Esophagus (tissue), 2 donors: ENCODE data around the gene SPCS3. TPM values are rescaled to one million over a fixed set of nuclear protein-coding genes. Genes with fewer than 3 reads are reported as not detected.

Source experiments
- H3K27ac ChIP-seq, 2 donors: one replicate each; pipeline ENCODE4 v1.5.1; 2013; ENCODE audit warnings: low read depth in 2 of 2, mild to moderate bottlenecking in 2 of 2, inconsistent platforms in 1 of 2, low read length in 1 of 2, moderate library complexity in 1 of 2
- H3K27me3 ChIP-seq, 2 donors: one replicate each; pipeline ENCODE4 v1.6.1; 2013; ENCODE audit warnings: low read length in 2 of 2, control low read depth in 1 of 2, mild to moderate bottlenecking in 1 of 2; ENCODE audit not compliant: insufficient read depth in 2 of 2, control insufficient read depth in 1 of 2
- H3K36me3 ChIP-seq, 2 donors: one replicate each; pipeline ENCODE4 v1.6.1; 2013; ENCODE audit warnings: low read length in 1 of 2; ENCODE audit not compliant: control insufficient read depth in 2 of 2, insufficient read depth in 2 of 2
- H3K4me1 ChIP-seq, 2 donors: one replicate each; pipeline ENCODE4 v1.6.1; 2013; ENCODE audit warnings: low read length in 1 of 2; ENCODE audit not compliant: control insufficient read depth in 2 of 2, insufficient read depth in 2 of 2
- H3K4me3 ChIP-seq, 2 donors: one replicate each; pipeline ENCODE4 v1.5.1; 2013; ENCODE audit warnings: low read length in 2 of 2, mild to moderate bottlenecking in 2 of 2, low read depth in 1 of 2, moderate library complexity in 1 of 2
- H3K9me3 ChIP-seq, 2 donors: one replicate each; pipeline ENCODE4 v1.6.1; 2013; ENCODE audit warnings: mild to moderate bottlenecking in 2 of 2, low read depth in 1 of 2, low read length in 1 of 2, moderate library complexity in 1 of 2; ENCODE audit not compliant: control insufficient read depth in 2 of 2, insufficient read depth in 1 of 2
- WGBS, 2 donors: extraction: QIAGEN DNeasy Blood & Tissue Kit; methylation state at CpG; one replicate each; pipeline ENCODE4 v1.1.7; 2013; 5-methylcytosine and 5-hydroxymethylcytosine counted together
- polyA plus RNA-seq, 2 donors: library from polyadenylated mRNA; stranded (reverse); fragments of 200-250 nt; gene quantifications; one replicate each; pipeline ENCODE4 v1.2.3, GENCODE V29; 2013
- donor health status: healthy with polysubstance abuse.
- donor health status: Bipolar disorder and iron deficiency.

Gene SPCS3
- polyA plus RNA-seq, 2 donors = 16.7 to 19.7 TPM

DNA sequence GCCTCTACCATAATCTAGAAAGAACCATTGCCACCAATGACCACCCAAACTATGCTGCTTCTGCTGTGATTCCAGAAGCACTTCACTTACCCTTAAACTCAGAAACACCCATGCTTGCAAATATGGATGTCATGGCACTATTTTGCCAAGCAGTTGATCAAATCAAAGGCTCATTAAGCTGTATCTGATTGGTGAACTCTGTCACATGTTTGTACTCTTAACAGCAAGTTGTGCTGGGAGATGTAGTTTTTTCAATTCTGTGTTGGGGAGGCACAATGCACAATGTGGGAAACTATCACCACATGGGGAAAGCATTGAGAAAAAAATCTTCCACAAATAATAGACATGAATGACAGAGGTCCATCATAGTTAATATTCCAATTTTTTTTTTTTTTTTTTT, 19.2 kb upstream of the SPCS3 start:
- H3K4me1 ChIP-seq = no peaks in the 10 kb centered on the region

DNA sequence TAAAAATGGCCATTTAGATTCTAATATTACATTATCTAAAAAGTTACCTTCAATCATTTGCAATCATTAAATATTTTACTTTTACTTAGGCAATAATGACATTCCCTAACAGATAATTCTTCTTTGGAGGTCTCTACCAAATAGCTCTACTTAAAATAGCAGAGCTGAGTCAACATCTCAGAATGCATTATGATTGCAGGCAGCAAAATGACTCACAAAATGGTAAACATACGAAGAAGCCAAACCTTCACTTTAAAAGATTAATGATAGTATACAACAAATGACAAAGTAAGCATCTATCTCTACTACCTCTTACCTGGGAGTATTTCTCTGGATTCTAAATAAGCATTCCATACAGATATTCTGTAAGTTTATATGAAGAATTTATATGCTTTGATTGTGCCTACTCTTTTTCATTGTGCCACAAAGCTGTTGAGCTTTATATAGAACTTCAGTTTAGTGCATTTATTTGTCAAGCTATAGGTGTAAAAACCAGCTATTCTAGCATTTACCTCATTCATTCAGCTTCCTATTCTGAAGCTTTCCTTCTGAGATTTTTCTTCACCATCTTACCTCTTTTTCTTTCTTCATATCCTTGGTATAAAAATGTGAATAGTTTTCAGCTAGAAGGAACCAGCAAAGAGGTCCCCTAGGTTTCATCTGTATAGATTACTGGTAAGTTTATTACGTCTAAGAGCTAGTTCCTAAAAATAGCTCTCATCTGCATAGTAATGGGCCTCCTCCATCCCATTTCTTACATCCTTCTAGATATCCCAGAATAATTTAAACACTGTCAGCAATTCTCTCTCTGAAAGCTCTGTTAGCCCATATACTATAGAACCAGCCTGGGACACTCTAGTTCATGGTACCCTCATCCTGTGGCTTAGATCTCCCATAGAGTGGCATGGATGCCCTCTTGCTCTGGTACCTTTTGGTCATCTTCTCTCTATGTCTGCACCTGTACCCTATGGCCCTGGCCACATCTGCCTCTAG, 17.2 kb upstream of the SPCS3 start:
- no peak overlapping the region for H3K27ac ChIP-seq
- 41 to 48% methylated on average over 2 of the region's 2 CpGs for WGBS, 2 donors
- H3K9me3 ChIP-seq = no peaks in the 10 kb centered on the region
- no peaks in the 10 kb centered on the region for H3K4me1 ChIP-seq
- H3K36me3 ChIP-seq = no peaks in the 10 kb centered on the region
- H3K4me3 ChIP-seq = no peak overlapping the region
- H3K27me3 ChIP-seq = no peaks in the 10 kb centered on the region

More for the DNA sequence above, 19.2 kb upstream of the SPCS3 start:
- no peak overlapping the region for H3K4me3 ChIP-seq
- H3K27ac ChIP-seq = no peak overlapping the region
- no peaks in the 10 kb centered on the region for H3K27me3 ChIP-seq
- no peaks in the 10 kb centered on the region for H3K9me3 ChIP-seq
- no peaks in the 10 kb centered on the region for H3K36me3 ChIP-seq

DNA sequence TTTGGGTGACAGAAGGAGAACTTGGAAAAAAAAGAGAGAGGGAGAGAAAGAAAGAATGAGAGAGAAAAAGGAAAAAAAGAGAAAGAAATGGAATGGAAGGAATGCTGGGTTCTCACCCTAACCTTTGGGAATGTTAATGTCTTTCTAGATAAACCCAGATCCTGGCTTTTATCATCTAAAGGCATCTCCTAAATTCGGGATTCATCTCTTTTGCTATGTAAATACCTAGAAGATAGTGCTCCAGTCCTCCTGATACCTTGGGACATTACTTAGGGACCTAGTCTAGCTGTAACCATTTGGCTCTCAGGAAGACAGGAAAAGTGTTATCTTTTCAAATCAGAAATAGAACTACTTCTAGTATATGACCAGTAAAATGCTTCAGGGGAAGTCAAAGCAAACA, 15.8 kb upstream of the SPCS3 start:
- no peaks in the 10 kb centered on the region for H3K27me3 ChIP-seq
- no peak overlapping the region for H3K27ac ChIP-seq
- no peak overlapping the region for H3K4me3 ChIP-seq
- H3K36me3 ChIP-seq = no peaks in the 10 kb centered on the region
- H3K9me3 ChIP-seq = no peaks in the 10 kb centered on the region
- H3K4me1 ChIP-seq = no peaks in the 10 kb centered on the region
- 28 to 38% methylated on average over 1 of the region's 1 CpG for WGBS, 2 donors

DNA sequence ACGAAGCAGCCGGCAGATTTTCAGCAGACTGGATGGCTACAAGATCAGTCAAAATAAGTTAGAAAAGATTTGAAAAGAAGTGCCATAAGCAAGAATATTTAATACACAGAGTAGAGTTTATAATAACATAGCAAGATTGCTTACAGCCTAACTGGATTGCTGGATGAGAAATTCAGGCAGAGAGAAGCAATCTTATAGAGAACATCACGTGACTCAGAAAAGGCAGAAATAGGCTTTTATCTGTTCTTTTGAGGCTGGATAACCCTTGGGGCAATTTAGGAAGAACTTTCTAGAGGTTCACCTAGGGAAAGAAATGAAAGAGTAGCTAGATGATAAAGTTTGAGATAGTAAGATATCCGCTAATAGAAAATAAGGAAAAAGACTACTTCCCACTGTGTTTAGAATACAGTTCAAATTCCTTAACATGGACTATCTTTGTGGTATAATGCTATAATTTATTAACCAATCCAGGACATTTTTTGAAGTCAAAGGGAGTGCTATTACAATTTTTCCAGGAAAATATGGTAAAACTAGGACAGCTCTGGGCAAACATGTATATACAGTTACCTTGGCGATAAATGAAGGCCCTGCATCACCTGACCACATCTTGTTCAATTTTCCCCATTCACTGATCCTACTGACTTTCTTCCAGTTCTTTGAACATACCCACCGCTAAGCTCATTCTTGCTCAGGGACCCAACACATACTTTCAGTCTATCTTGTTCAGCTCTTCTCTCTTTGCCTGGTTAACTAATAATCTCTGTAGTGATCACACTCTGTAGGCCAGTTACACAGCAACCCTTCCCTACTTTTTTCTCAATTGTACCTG, 12.7 kb upstream of the SPCS3 start:
- no peaks in the 10 kb centered on the region for H3K9me3 ChIP-seq
- no peak overlapping the region for H3K27ac ChIP-seq
- no peaks in the 10 kb centered on the region for H3K27me3 ChIP-seq
- H3K36me3 ChIP-seq = no peaks in the 10 kb centered on the region
- no peak overlapping the region for H3K4me3 ChIP-seq
- H3K4me1 ChIP-seq = no peaks in the 10 kb centered on the region
- 81 to 86% methylated on average over 6 of the region's 6 CpGs for WGBS, 2 donors

DNA sequence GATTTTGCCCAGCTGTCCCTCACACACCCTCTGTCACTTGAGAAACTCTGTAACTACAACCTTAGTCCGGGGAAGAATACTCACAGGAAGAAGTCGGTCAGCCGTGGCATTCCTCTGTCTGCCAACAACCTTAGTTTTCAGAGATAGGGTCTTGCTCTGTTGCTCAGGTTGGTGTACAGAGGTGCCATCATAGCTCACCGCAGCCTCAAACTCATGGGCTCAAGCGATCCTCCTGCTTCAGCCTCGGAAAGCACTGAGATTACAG, 12.2 kb upstream of the SPCS3 start:
- Histone ChIP-seq H3K27ac (no peak overlapping the region), H3K36me3 (no peaks in the 10 kb centered on the region), H3K4me1 (no peaks in the 10 kb centered on the region), H3K27me3 (no peaks in the 10 kb centered on the region), H3K4me3 (no peak overlapping the region), H3K9me3 (no peaks in the 10 kb centered on the region)
- 81 to 83% methylated on average over 6 of the region's 6 CpGs for WGBS, 2 donors

DNA sequence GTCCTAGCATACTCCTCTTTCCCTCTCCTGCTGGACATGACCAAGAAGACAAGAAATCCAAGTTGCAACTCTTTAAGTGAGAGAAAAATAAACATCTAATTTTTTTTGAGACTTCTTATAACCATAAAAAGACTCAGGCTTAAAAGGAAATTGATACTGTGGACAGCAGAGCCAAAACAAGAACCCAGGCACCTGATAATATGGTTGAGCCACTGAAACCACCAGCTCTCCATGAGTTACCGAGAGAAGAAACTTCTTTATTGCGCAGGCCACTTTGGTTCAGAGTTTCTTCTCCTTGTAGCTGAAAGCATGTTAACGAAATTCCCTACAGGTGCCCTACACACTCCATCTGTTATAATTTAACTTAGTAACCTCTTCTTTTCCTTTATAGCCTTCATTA, 11.3 kb upstream of the SPCS3 start:
- H3K27ac ChIP-seq = no peak overlapping the region
- 94 to 96% methylated on average over 3 of the region's 3 CpGs for WGBS, 2 donors
- H3K9me3 ChIP-seq = no peaks in the 10 kb centered on the region
- H3K4me1 ChIP-seq = no peaks in the 10 kb centered on the region
- no peak overlapping the region for H3K4me3 ChIP-seq
- no peaks in the 10 kb centered on the region for H3K36me3 ChIP-seq
- H3K27me3 ChIP-seq = no peaks in the 10 kb centered on the region

DNA sequence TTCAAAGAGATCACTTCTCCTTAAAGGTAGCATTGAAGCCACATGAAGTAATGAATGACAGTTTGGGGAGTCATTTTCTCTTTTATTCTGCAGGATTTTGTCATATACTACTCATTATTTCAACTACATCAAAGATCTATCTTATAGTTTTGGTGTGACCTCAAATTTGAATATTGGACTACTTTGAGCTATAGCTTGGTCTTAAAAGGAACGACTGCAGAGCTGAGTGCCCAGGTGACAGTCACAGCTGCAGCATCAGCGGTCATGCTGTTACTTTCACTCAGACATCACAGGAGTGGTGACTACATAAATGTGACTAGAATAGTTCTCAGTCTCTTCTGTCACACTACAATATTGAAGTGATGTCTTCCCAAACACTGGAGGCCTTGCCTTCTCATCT, 10.7 kb upstream of the SPCS3 start:
- H3K27me3 ChIP-seq = no peaks in the 10 kb centered on the region
- no peak overlapping the region for H3K4me3 ChIP-seq
- H3K36me3 ChIP-seq = no peaks in the 10 kb centered on the region
- H3K4me1 ChIP-seq = no peaks in the 10 kb centered on the region
- WGBS, 2 donors = 85 to 89% methylated on average over 2 of the region's 2 CpGs
- no peaks in the 10 kb centered on the region for H3K9me3 ChIP-seq
- no peak overlapping the region for H3K27ac ChIP-seq

DNA sequence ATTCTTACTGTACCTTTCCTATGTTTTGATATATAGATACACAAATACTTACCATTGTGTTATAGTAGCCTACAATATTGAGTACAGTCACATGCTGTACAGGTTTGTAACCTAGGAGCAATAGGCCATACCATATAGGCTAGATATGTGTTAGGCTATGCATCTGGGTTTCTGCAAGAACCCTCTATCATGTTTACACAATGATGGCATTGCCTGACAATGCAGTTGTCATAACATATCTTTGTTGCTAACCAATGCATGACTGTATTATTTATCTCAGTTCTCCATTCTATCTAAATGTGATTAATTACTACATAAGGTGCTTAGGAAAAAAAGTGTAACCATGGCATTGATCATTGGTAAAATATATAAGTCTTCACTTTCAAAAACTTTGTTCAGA, 10.0 kb upstream of the SPCS3 start:
- H3K4me1 ChIP-seq = no peaks in the 10 kb centered on the region
- H3K36me3 ChIP-seq = no peaks in the 10 kb centered on the region
- H3K27me3 ChIP-seq = no peaks in the 10 kb centered on the region
- no peaks in the 10 kb centered on the region for H3K9me3 ChIP-seq
- H3K27ac ChIP-seq = no peak overlapping the region
- H3K4me3 ChIP-seq = no peak overlapping the region

DNA sequence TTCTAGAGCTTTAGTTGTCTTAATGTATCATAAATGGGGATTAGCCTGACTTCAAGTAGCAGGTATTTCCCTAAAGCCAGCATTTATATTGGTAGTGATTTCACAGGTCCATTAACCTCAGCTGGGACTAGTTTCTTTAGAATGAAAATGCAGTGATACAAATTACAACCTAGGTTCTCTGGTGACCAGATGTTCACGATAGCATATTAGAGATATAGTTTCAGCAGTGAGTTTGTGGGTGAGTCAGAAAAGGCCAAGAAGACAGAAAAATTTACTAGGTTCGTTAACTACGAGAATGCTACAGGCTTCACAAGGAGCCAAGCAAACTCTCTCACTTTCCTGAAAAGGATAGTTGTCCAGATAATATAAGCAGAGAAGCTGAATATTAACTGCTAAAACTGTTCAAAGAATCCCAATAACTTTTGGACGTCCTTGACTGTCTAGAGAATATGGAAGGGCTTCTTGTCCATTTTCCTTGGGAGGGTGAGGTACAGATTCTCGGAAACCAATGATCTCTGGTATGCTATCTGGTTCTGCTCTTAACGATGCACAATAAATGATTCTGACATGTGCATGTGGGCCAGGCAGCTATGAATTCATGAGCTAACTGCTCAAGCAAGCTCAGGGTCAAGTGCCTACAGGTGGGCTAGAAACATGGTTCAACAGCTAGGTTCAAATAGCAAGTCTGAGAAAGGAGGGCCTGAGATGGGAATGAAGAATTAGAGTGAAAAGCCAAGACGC, 6.0 kb upstream of the SPCS3 start:
- Histone ChIP-seq H3K27me3 (no peaks in the 10 kb centered on the region), H3K4me1 (no peaks in the 10 kb centered on the region), H3K9me3 (no peaks in the 10 kb centered on the region), H3K36me3 (no peaks in the 10 kb centered on the region), H3K4me3 (no peak overlapping the region), H3K27ac (no peak overlapping the region)
- WGBS, 2 donors = 80 to 82% methylated on average over 7 of the region's 7 CpGs
